GM12874 (cell line): Measurements from ENCODE around the gene PAM.

Experiments used
- CTCF ChIP-seq: IDR thresholded peaks from 2 replicates; pipeline ENCODE4 v1.5.1; 2011; ENCODE audit warnings: low read depth, mild to moderate bottlenecking, control low read depth, low read length, moderate library complexity; ENCODE audit not compliant: insufficient read depth

The PAM gene

GRCh38 chr5:103014983-103015382, 259.9 kb downstream of the PAM start:
- no peak for TF ChIP-seq CTCF

GRCh38 chr5:103016167-103016566, 261.1 kb downstream of the PAM start:
- no peak for TF ChIP-seq CTCF

GRCh38 chr5:103019804-103020203, 264.7 kb downstream of the PAM start:
- no peak for TF ChIP-seq CTCF

GRCh38 chr5:103021314-103021713, 266.2 kb downstream of the PAM start:
- TF ChIP-seq CTCF = no peak

GRCh38 chr5:103027267-103027666, 272.2 kb downstream of the PAM start:
- no peak for TF ChIP-seq CTCF

GRCh38 chr5:103031607-103032006, 276.5 kb downstream of the PAM start:
- no peak for TF ChIP-seq CTCF

GRCh38 chr5:103033696-103034095, 278.6 kb downstream of the PAM start:
- TF ChIP-seq CTCF = no peak
